ENCODE measurements around the gene APRT.

The APRT gene

DNA sequence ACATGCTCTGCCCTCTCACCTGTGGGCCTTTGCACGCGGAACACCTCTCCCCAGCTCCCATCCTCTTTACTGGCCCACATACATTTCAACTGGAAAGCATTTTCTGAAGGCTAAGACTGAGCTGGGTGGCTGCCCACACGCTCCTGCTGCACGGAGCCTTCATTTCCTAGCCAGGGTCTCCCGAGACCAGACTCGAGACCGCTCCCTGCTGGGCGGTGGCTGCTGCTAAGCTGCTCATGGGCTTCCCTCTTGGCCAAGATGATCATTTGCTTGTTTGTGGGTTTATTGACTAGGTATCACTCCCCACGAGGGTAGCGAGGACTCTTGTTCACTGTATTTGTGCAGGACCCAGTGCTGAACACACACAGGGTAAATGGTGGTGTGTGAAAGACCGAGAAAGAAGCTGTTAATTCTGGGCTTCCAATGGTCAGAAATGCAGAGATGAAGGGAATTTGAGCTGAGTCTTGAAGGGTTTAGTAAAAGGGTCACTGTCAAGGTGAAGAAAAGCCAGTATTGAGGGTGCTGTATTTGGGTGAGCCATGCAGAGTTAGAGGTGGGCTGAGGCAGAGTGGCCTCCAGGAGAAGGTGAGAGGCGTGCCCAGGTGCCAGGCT lies 46.1 kb upstream of the APRT start:
- Histone ChIP-seq H2AFZ (ENCODE audit: low read depth, low read length) (no peak overlapping the region), H3K4me2 (ENCODE audit: low read length) (peak overlapping the region; percentile 98), H3K4me1 (ENCODE audit: low read length) (peaks cover 23% of the 10 kb centered on the region), H3K27ac (ENCODE audit: low read length) (0 out of 2 replicates have a peak overlapping the region, but pooled peaks have one; percentile 4), H3K79me2 (ENCODE audit: low read length) (peaks cover 18% of the 10 kb centered on the region), H3K9me3 (ENCODE audit: insufficient read depth, low read length) (no peaks in the 10 kb centered on the region), H4K20me1 (ENCODE audit: insufficient read depth, low read length) (peaks cover 9% of the 10 kb centered on the region; the same call in 1 of the 2 replicates), H3K9ac (ENCODE audit: low read length) (peak overlapping the region; percentile 79), H3K4me3 (ENCODE audit: low read length) (peak overlapping the region; percentile 99), H3K36me3 (replicated peaks; ENCODE audit: low read depth, low read length) (peaks cover 11% of the 10 kb centered on the region), H3K27me3 (ENCODE audit: low read depth, low read length) (no peaks in the 10 kb centered on the region)
- TF ChIP-seq, protein P1, sequence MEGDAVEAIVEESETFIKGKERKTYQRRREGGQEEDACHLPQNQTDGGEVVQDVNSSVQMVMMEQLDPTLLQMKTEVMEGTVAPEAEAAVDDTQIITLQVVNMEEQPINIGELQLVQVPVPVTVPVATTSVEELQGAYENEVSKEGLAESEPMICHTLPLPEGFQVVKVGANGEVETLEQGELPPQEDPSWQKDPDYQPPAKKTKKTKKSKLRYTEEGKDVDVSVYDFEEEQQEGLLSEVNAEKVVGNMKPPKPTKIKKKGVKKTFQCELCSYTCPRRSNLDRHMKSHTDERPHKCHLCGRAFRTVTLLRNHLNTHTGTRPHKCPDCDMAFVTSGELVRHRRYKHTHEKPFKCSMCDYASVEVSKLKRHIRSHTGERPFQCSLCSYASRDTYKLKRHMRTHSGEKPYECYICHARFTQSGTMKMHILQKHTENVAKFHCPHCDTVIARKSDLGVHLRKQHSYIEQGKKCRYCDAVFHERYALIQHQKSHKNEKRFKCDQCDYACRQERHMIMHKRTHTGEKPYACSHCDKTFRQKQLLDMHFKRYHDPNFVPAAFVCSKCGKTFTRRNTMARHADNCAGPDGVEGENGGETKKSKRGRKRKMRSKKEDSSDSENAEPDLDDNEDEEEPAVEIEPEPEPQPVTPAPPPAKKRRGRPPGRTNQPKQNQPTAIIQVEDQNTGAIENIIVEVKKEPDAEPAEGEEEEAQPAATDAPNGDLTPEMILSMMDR (IDR thresholded peaks at IDR 0.05; ENCODE audit: low read depth, low read length), result peak; percentile 63
- no peak for TF ChIP-seq EZH2phosphoT487 (IDR thresholded peaks at IDR 0.05; ENCODE audit: low read depth)

DNA sequence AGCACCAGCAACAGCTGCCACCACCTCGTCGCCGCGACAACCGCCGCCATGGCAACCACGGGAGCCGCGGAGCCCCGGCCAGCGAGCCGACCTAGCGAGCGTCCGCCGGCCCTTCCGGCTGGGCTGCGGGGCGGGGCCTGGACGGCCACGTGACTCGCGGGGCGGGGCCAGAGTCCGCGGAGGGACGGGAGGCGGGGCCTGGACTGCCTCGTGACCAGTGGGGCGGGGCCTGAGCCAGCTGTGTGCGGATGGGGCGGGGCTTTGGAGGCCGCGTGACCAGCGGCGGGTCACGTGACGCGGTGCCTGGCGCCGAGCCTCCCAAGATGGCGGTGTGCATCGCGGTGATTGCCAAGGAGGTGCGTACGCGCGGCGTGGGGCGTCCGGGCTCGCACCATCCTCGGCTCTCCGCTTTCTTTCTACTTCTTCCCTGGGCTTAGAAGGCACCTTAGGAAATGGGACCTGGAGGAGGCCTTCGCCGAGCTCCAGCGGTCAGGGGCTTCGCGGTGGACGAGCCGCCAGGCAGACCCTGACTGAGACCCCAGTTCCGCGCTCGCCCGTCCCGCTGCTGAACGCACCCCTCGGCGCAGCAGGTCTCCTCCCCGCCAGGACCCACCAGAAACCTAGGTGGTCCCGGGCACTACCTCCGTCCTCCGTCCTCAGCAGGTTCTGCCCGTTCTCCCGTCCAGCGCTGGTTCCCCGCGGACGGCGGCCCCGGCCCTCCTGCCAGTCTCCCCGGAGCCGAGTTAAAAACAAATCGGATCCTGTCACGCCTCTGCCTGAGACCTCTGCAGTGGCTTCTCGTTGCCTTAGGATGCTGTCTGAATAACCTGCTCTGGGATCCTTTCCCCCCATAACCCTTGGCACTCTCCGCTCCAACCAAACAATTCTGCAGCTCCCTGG lies 45.4 kb upstream of the APRT start, which contains the start of the genes GALNS and TRAPPC2L:
TSS of gene GALNS (minus strand) at position 120 of the 900 bp plus-strand sequence. CDS start at position 50, 70 bp downstream.
TSS of gene TRAPPC2L (plus strand) at position 300 of the 900 bp plus-strand sequence. CDS start at position 324, 24 bp downstream.
- Histone ChIP-seq H2AFZ (ENCODE audit: low read depth, low read length) (no peak within 1 kb of the TSS; the same call in 1 of the 2 replicates), H3K4me3 (ENCODE audit: low read length) (peak within 1 kb of the TSS; percentile 99), H3K79me2 (ENCODE audit: low read length) (peaks cover 18% of the 10 kb centered on the region), H3K9me3 (ENCODE audit: insufficient read depth, low read length) (no peaks in the 10 kb centered on the region), H3K9ac (ENCODE audit: low read length) (peak within 1 kb of the TSS; percentile 79), H3K27ac (ENCODE audit: low read length) (peak within 1 kb of the TSS; percentile 24; the same call in 1 of the 2 replicates), H3K27me3 (ENCODE audit: low read depth, low read length) (no peaks in the 10 kb centered on the region), H3K4me1 (ENCODE audit: low read length) (peaks cover 23% of the 10 kb centered on the region), H3K4me2 (ENCODE audit: low read length) (peak within 1 kb of the TSS; percentile 98), H4K20me1 (ENCODE audit: insufficient read depth, low read length) (peaks cover 9% of the 10 kb centered on the region; the same call in 1 of the 2 replicates), H3K36me3 (replicated peaks; ENCODE audit: low read depth, low read length) (peaks cover 11% of the 10 kb centered on the region)
- TF ChIP-seq, protein P1 (IDR thresholded peaks at IDR 0.05; ENCODE audit: low read depth, low read length), result no peak
- TF ChIP-seq EZH2phosphoT487 (IDR thresholded peaks at IDR 0.05; ENCODE audit: low read depth), result no peak

DNA sequence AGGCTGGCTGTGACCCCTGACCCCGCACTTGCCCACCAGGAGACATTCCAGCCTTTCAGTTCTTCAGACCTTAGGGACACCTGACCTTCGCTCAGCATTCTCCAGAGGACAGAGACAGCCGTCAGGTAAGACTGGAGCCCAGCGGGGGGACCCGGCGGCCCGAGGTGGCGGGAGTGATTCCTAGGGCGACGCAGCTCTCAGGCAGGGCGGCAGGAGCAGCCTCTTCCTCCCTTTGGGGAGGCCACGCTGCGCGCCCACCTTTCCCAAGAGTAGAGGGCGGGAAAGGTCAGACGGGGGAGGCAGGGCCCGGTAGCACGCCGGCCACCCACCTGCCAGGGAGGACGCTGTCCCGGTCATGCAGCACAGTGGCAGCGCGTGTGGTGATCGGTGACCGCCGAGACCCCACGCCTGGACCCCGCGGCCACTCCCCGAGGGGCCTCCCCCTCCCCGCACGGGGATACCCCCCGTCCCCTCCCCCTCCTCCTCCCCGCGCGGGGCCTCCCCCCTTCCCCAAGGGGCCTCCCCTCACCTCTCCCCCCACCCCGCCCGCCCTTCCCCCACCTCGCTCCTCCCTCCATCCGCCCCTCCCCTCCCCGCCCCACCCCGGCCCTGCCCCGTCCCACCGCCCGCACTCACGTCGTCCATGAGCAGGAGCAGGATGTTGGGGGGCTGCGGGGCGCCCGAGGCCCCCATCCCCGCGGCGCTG lies 44.5 kb upstream of the APRT start:
- H3K4me2 ChIP-seq (ENCODE audit: low read length), result peak overlapping the region; percentile 86
- TF ChIP-seq, protein P1 (IDR thresholded peaks at IDR 0.05; ENCODE audit: low read depth, low read length), result no peak
- TF ChIP-seq EZH2phosphoT487 (IDR thresholded peaks at IDR 0.05; ENCODE audit: low read depth), result no peak
- H3K4me1 ChIP-seq (ENCODE audit: low read length), result peaks cover 23% of the 10 kb centered on the region
- H2AFZ ChIP-seq (ENCODE audit: low read depth, low read length), result no peak overlapping the region
- peaks cover 11% of the 10 kb centered on the region for H3K36me3 ChIP-seq (replicated peaks; ENCODE audit: low read depth, low read length)
- no peaks in the 10 kb centered on the region for H3K9me3 ChIP-seq (ENCODE audit: insufficient read depth, low read length)
- H3K9ac ChIP-seq (ENCODE audit: low read length), result peak overlapping the region; percentile 70; the same call in 1 of the 2 replicates
- H4K20me1 ChIP-seq (ENCODE audit: insufficient read depth, low read length), result peaks cover 9% of the 10 kb centered on the region; the same call in 1 of the 2 replicates
- peaks cover 18% of the 10 kb centered on the region for H3K79me2 ChIP-seq (ENCODE audit: low read length)
- no peaks in the 10 kb centered on the region for H3K27me3 ChIP-seq (ENCODE audit: low read depth, low read length)
- H3K27ac ChIP-seq (ENCODE audit: low read length), result peak overlapping the region; percentile 24; the same call in 1 of the 2 replicates
- peak overlapping the region; percentile 99 for H3K4me3 ChIP-seq (ENCODE audit: low read length)

All from OCI-LY3 (cell line).